Ovary (tissue), 9 donors: ENCODE data around the gene OR5T2. TPM values are rescaled to one million over a fixed set of nuclear protein-coding genes. Genes with fewer than 3 reads are reported as not detected.

ENCODE experiments used
- DNase-seq, 5 donors: peaks; one replicate each; pipeline ENCODE4 v3.0.0-alpha.2; 2019 to 2020
- H3K27ac ChIP-seq, 2 donors: fragments of 200-600 bp; one replicate each; pipeline versions ENCODE4 v1.5.1 to v1.8.0; 2019 to 2022
- H3K27me3 ChIP-seq: fragments of 200-600 bp; one replicate; pipeline ENCODE4 v1.8.0; 2022
- H3K36me3 ChIP-seq: fragments of 200-600 bp; sonication (generic); one replicate; pipeline ENCODE4 v1.5.1; 2019
- H3K4me1 ChIP-seq: one replicate; pipeline ENCODE4 v1.8.1; 2013; ENCODE audit warnings: mild to moderate bottlenecking, moderate library complexity; ENCODE audit not compliant: insufficient read depth
- H3K4me3 ChIP-seq: fragments of 200-600 bp; sonication (generic); one replicate; pipeline ENCODE4 v1.5.1; 2017
- H3K9me3 ChIP-seq, 2 donors: fragments of 200-600 bp in 1 of 2; sonication (generic) in 1 of 2; one replicate each; pipeline versions ENCODE4 v1.5.1 to v1.8.1; 2013 to 2019; ENCODE audit warnings: mild to moderate bottlenecking in 1 of 2, moderate library complexity in 1 of 2
- EP300 ChIP-seq: sonication (generic); formaldehyde crosslinking; IDR thresholded peaks from one replicate; pipeline ENCODE4 v1.6.1; 2017; ENCODE audit warnings: antibody characterized with exemption
- POLR2A ChIP-seq: fragments of 450-650 bp; IDR thresholded peaks from one replicate; pipeline ENCODE4 v1.6.1; 2017; ENCODE audit warnings: antibody characterized with exemption, mild to moderate bottlenecking, moderate library complexity
- WGBS, 3 donors: extraction: QIAGEN DNeasy Blood & Tissue Kit in 1 of 3; methylation state at CpG; one replicate each; pipeline versions ENCODE4 v1.1.5 to v1.1.7; 2013 to 2017; 5-methylcytosine and 5-hydroxymethylcytosine counted together
- intact Hi-C, 4 donors: fragments of 100-400 bp; cut with DNase I; formaldehyde crosslinking; loops; one replicate each; pipeline versions ENCODE4 v1.11.0 to v1.15.1; 2022 to 2023
- polyA plus RNA-seq, 2 donors: library from polyadenylated mRNA; stranded (reverse); fragments of 200-250 nt in 1 of 2; fragments of 350-450 nt in 1 of 2; fragmentation: Illumina TruSeq in 1 of 2; extraction: RNeasy Lipid Tissue Mini Kit (QIAGEN cat#74804) in 1 of 2; gene quantifications; one replicate each; pipeline ENCODE4 v1.2.3, GENCODE V29; 2013 to 2014
- total RNA-seq, 7 donors: library from RNA; depleted of rRNA in 2 of 7; stranded (reverse); fragments of >200 nt in 2 of 7; fragmentation: NEBNext Ultra II Directional in 3 of 7; extraction: Animal tissue kit (Norgen Biotek cat#: 25700) in 3 of 7; gene quantifications; one replicate each; pipeline versions ENCODE4 v1.1.0 to v1.2.4, GENCODE V29; 2016 to 2023
- TF ChIP-seq, protein P1 (sequence below), 3 donors: fragments of 450-650 bp in 2 of 3; fragments of 200-600 bp in 1 of 3; IDR thresholded peaks; one replicate each; pipeline versions ENCODE4 v1.5.1 to v1.8.0; 2016 to 2022; ENCODE audit warnings: antibody characterized with exemption in 3 of 3, mild to moderate bottlenecking in 1 of 3
- donor health status: DM: no; HTN: no; CAD: no; lungs with moderate emphysema.
- donor health status: DM: no; HTN: no; CAD: no.
- donor health status: Bipolar disorder and iron deficiency.
- donor health status: DM: yes; HTN: yes; CAD: no.
- donor health status: DM: no; HTN: no; CAD: no.
- donor health status: DM: yes; HTN: yes; CAD: no.

OR5T2 gene
- total and polyA plus RNA-seq, 9 donors = not detected

- DNase-seq = no peak
- no peaks in the 10 kb centered on the region for H3K27me3 ChIP-seq
These were observed 19.5 kb downstream of the OR5T2 start for GRCh38 chr11:56214537-56214936.

DNA sequence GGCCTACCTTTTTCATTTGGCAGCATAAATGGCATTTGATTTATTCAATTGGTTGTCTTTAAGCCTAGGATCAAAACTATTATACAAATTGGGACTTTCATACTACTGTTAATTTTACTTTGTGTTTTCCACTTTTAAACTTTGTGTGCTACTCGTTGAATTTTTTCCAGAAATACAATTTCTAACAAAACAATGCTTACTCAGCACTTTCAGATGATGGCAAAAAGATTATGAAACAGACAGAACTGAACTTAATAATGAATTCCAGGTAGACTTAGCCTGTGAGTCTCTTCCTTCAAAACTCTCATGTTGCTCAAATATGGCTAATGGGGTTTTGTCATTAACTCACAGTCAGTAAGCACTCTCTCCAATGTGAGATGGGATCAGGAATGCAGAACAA is 26.3 kb downstream of the OR5T2 start:
- no peaks in the 10 kb centered on the region for H3K27me3 ChIP-seq
- H3K4me1 ChIP-seq = no peaks in the 10 kb centered on the region
- DNase-seq = no peak
- H3K27ac ChIP-seq = no peak overlapping the region
- intact Hi-C loops = no loop called here
- no peaks in the 10 kb centered on the region for H3K36me3 ChIP-seq
- H3K4me3 ChIP-seq = no peak overlapping the region
- TF ChIP-seq POLR2A (no peak), EP300 (no peak)
- TF ChIP-seq, protein P1, sequence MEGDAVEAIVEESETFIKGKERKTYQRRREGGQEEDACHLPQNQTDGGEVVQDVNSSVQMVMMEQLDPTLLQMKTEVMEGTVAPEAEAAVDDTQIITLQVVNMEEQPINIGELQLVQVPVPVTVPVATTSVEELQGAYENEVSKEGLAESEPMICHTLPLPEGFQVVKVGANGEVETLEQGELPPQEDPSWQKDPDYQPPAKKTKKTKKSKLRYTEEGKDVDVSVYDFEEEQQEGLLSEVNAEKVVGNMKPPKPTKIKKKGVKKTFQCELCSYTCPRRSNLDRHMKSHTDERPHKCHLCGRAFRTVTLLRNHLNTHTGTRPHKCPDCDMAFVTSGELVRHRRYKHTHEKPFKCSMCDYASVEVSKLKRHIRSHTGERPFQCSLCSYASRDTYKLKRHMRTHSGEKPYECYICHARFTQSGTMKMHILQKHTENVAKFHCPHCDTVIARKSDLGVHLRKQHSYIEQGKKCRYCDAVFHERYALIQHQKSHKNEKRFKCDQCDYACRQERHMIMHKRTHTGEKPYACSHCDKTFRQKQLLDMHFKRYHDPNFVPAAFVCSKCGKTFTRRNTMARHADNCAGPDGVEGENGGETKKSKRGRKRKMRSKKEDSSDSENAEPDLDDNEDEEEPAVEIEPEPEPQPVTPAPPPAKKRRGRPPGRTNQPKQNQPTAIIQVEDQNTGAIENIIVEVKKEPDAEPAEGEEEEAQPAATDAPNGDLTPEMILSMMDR (IDR thresholded peaks at IDR 0.05) = no peak
- WGBS, 3 donors = 35 to 58% (median 37%) methylated on average over 1 of the region's 1 CpG
- H3K9me3 ChIP-seq = no peaks in the 10 kb centered on the region

More at GRCh38 chr11:56214537-56214936, 19.5 kb downstream of the OR5T2 start:
- 57 to 75% (median 68%) methylated on average over 2 of the region's 2 CpGs for WGBS, 3 donors
- Histone ChIP-seq H3K36me3 (no peaks in the 10 kb centered on the region), H3K27ac (no peak overlapping the region), H3K4me3 (no peak overlapping the region), H3K4me1 (no peaks in the 10 kb centered on the region), H3K9me3 (no peaks in the 10 kb centered on the region)
- intact Hi-C loops = no loop called here
- TF ChIP-seq, protein P1 (IDR thresholded peaks at IDR 0.05) = no peak
- TF ChIP-seq EP300 (no peak), POLR2A (no peak)

GRCh38 chr11:56197367-56197766 is 36.7 kb downstream of the OR5T2 start:
- intact Hi-C loops = no loop called here
- H3K9me3 ChIP-seq = no peaks in the 10 kb centered on the region
- TF ChIP-seq POLR2A = no peak
- TF ChIP-seq, protein P1 (IDR thresholded peaks at IDR 0.05) = no peak
- no peak for TF ChIP-seq EP300

GRCh38 chr11:56196705-56197104 is 37.4 kb downstream of the OR5T2 start:
- Histone ChIP-seq H3K27ac (no peak overlapping the region), H3K4me3 (no peak overlapping the region), H3K9me3 (no peaks in the 10 kb centered on the region), H3K27me3 (no peaks in the 10 kb centered on the region), H3K4me1 (no peaks in the 10 kb centered on the region), H3K36me3 (no peaks in the 10 kb centered on the region)
- TF ChIP-seq, protein P1 (IDR thresholded peaks at IDR 0.05) = no peak
- no peak for TF ChIP-seq EP300
- TF ChIP-seq POLR2A = no peak
- intact Hi-C loops = no loop called here
- DNase-seq = no peak
- WGBS, 3 donors = 78 to 82% (median 81%) methylated on average over 3 of the region's 3 CpGs

More at GRCh38 chr11:56197367-56197766, 36.7 kb downstream of the OR5T2 start:
- no peak for DNase-seq
- Histone ChIP-seq H3K27me3 (no peaks in the 10 kb centered on the region), H3K4me1 (no peaks in the 10 kb centered on the region), H3K27ac (no peak overlapping the region), H3K36me3 (no peaks in the 10 kb centered on the region), H3K4me3 (no peak overlapping the region)
- WGBS, 3 donors = 52 to 62% (median 56%) methylated on average over 2 of the region's 2 CpGs

DNA sequence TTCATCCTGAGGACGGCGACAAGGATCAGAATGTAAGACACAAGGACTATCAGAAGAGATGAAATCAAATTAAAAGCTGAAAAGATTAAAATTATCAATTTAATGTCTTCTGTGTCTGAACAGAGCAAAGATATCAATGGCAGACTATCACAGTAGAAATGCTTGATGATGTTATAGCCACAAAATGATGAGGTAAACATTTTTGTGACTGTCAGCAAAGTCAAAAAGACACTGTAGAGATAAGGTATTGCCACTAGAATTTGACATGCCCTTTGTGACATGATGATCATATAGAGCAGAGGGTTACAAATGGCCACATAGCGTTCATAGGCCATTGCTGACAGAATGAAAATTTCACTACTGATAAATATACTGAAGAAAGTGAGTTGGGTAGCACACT is 45.5 kb downstream of the OR5T2 start:
- no peaks in the 10 kb centered on the region for H3K9me3 ChIP-seq
- TF ChIP-seq POLR2A (no peak), EP300 (no peak)
- TF ChIP-seq, protein P1 (IDR thresholded peaks at IDR 0.05) = no peak
- intact Hi-C loops = no loop called here
- H3K36me3 ChIP-seq = no peaks in the 10 kb centered on the region
- H3K27ac ChIP-seq = no peak overlapping the region
- DNase-seq = no peak
- H3K4me1 ChIP-seq = no peaks in the 10 kb centered on the region
- H3K27me3 ChIP-seq = no peaks in the 10 kb centered on the region
- H3K4me3 ChIP-seq = no peak overlapping the region
- 84 to 89% (median 86%) methylated on average over 3 of the region's 3 CpGs for WGBS, 3 donors
